ENCODE results near the gene ARID1A.

GRCh38 chr1:26704629-26705028 is 8.8 kb downstream of the ARID1A start:
- TF ChIP-seq CTCF (IDR thresholded peaks at IDR 0.05; ENCODE audit: insufficient read depth, low read depth, low read length) (no peak), EZH2 (IDR thresholded peaks at IDR 0.05; ENCODE audit: insufficient read depth, low read length) (no peak)

Measured in astrocyte (in vitro differentiated cells and primary cell).